K562 (cell line): Measurements from ENCODE around the gene CYYR1. TPM values are rescaled to one million over a fixed set of nuclear protein-coding genes. Genes with fewer than 3 reads are reported as not detected.

Source experiments
- ATAC-seq: fragments of 200-7000 bp; cut with Tn5 transposase; 3 replicates; pipeline ENCODE4 v1.9.1; 2020; ENCODE audit warnings: moderate library complexity
- BruUV-seq: library from RNA; stranded (reverse); fragments of 400-500 nt; replicated peaks from 2 replicates; lab custom pipeline; 2021; lab: Mats Ljungman, UMichigan
- CTCF ChIA-PET: fragments of 300-600 bp; formaldehyde crosslinking; extraction: SDS; loops from one replicate; lab custom pipeline; 2021; ENCODE audit warnings: low intra/inter-chr PET ratio; lab: Yijun Ruan, JAX
- POLR2A ChIA-PET: fragments of 300-600, 350-650 bp; sonication (Branson Sonifier 250); formaldehyde crosslinking; extraction: SDS; loops from one replicate; lab custom pipeline; 2021; ENCODE audit warnings: antibody characterized with exemption, inconsistent platforms; lab: Yijun Ruan, JAX
- DNase-seq, 4 experiments: peaks; one replicate each; pipeline versions ENCODE4 v3.0.0 to v3.0.0-alpha.2; 2011 to 2018; ENCODE audit warnings: low spot score in 3 of 4, mixed read lengths in 3 of 4; ENCODE audit errors: extremely low read depth in 1 of 4
- FAIRE-seq: peaks from 2 replicates; lab custom pipeline; 2011; peaks lifted over from hg19 to GRCh38; lab: Jason Lieb, UNC
- H2AFZ ChIP-seq: 2 replicates; pipeline ENCODE4 v1.6.0; 2011; ENCODE audit warnings: low read depth, low read length, control low read depth, inconsistent platforms
- H3K27ac ChIP-seq: fragments of 200-600 bp; 3 replicates; pipeline ENCODE4 v1.8.0; 2011; ENCODE audit warnings: low read depth, mild to moderate bottlenecking, control low read depth, inconsistent platforms, low read length, moderate library complexity, mixed read lengths; ENCODE audit errors: extremely low read depth
- H3K27me3 ChIP-seq, 2 experiments: fragments of 300-600 bp in 1 of 2; 2 replicates in 1 of 2; 3 replicates in 1 of 2; pipeline versions ENCODE4 v1.6.0 to v1.8.0; 2011; ENCODE audit warnings: inconsistent platforms in 2 of 2, low read length in 2 of 2, mild to moderate bottlenecking in 1 of 2, mixed read lengths in 1 of 2, moderate library complexity in 1 of 2; ENCODE audit not compliant: control insufficient read depth in 2 of 2, insufficient read depth in 2 of 2
- H3K36me3 ChIP-seq: fragments of 300-600 bp; 3 replicates; pipeline ENCODE4 v1.8.0; 2011; ENCODE audit warnings: mild to moderate bottlenecking, low read length, inconsistent platforms; ENCODE audit not compliant: control insufficient read depth, insufficient read depth
- H3K4me1 ChIP-seq, 2 experiments: fragments of 200-600 bp in 1 of 2; replicated peaks in 1 of 2; 2 replicates in 1 of 2; 3 replicates in 1 of 2; pipeline versions ENCODE4 v1.5.1 to v1.8.0; 2011; ENCODE audit warnings: inconsistent platforms in 2 of 2, low read length in 2 of 2, mild to moderate bottlenecking in 1 of 2, mixed read lengths in 1 of 2, moderate library complexity in 1 of 2; ENCODE audit not compliant: control insufficient read depth in 2 of 2, insufficient read depth in 2 of 2
- H3K4me2 ChIP-seq: 2 replicates; pipeline ENCODE4 v1.6.1; 2011; ENCODE audit warnings: low read length, control low read depth, inconsistent platforms, mixed read lengths; ENCODE audit not compliant: insufficient read depth
- H3K4me3 ChIP-seq: fragments of 200-600 bp; sonication (generic), shearing (Covaris generic); 2 replicates; pipeline ENCODE4 v1.5.1; 2016; ENCODE audit warnings: control low read depth, inconsistent platforms
- H3K79me2 ChIP-seq: fragments of 200-600 bp; 3 replicates; pipeline ENCODE4 v1.8.0; 2011; ENCODE audit warnings: low read length, inconsistent platforms; ENCODE audit not compliant: control insufficient read depth, insufficient read depth
- H3K9ac ChIP-seq, 2 experiments: 2 replicates each; pipeline versions ENCODE4 v1.6.0 to v1.6.1; 2011; ENCODE audit warnings: low read depth in 2 of 2, low read length in 2 of 2, control low read depth in 1 of 2, inconsistent platforms in 1 of 2, mild to moderate bottlenecking in 1 of 2, mixed read lengths in 1 of 2; ENCODE audit not compliant: insufficient read depth in 1 of 2
- H3K9me1 ChIP-seq: one replicate; pipeline ENCODE4 v1.6.0; 2011; ENCODE audit warnings: inconsistent platforms, mild to moderate bottlenecking, low read length, moderate library complexity; ENCODE audit not compliant: control insufficient read depth, insufficient read depth
- H3K9me3 ChIP-seq: replicated peaks from 2 replicates; pipeline ENCODE4 v1.5.1; 2011; ENCODE audit warnings: low read depth, low read length, inconsistent platforms; ENCODE audit not compliant: control insufficient read depth, insufficient read depth
- H4K20me1 ChIP-seq: replicated peaks from 2 replicates; pipeline ENCODE4 v1.6.1; 2011; ENCODE audit warnings: low read length, inconsistent platforms, mixed read lengths; ENCODE audit not compliant: control insufficient read depth, insufficient read depth
- BCLAF1 ChIP-seq, 2 experiments: fragments of 450-650 bp in 1 of 2; IDR thresholded peaks; 2 replicates each; pipeline ENCODE4 v1.6.1; 2011 to 2017; ENCODE audit warnings: low read depth in 2 of 2, antibody characterized with exemption in 1 of 2, borderline replicate concordance in 1 of 2, low read length in 1 of 2, mild to moderate bottlenecking in 1 of 2, mixed read lengths in 1 of 2; ENCODE audit not compliant: control insufficient read depth in 1 of 2
- BRF1 ChIP-seq: IDR thresholded peaks from 3 replicates; pipeline ENCODE4 v1.6.1; 2011; ENCODE audit warnings: borderline replicate concordance, mild to moderate bottlenecking; ENCODE audit not compliant: insufficient read length; ENCODE audit errors: extremely low read depth
- CEBPG ChIP-seq, 3 experiments: fragments of 200-800 bp in 1 of 3; sonication (Bioruptor generic) in 1 of 3; sonication (generic) in 1 of 3; formaldehyde crosslinking in 1 of 3; IDR thresholded peaks in 2 of 3; conservative IDR thresholded peaks in 1 of 3; 2 replicates each; pipeline versions ENCODE4 v1.6.1 to v1.8.0; 2016 to 2022; ENCODE audit warnings: missing compliant biosample characterization in 2 of 3, missing genetic modification characterization in 2 of 3, mild to moderate bottlenecking in 1 of 3, missing genetic modification reagents in 1 of 3
- CHD1 ChIP-seq: fragments of 200-600 bp; sonication (generic); IDR thresholded peaks from one replicate; pipeline ENCODE4 v1.6.1; 2012; ENCODE audit warnings: mild to moderate bottlenecking, moderate library complexity, low read length, inconsistent platforms
- EHMT2 ChIP-seq: fragments of 450-650 bp; IDR thresholded peaks from 2 replicates; pipeline ENCODE4 v1.6.1; 2018; ENCODE audit warnings: antibody characterized with exemption
- ETV6 ChIP-seq, 3 experiments: fragments of 150-350 bp in 1 of 3; sonication (generic) in 1 of 3; formaldehyde crosslinking in 1 of 3; IDR thresholded peaks; 2 replicates each; pipeline versions ENCODE4 v1.6.1 to v1.8.0; 2014 to 2022; ENCODE audit warnings: borderline replicate concordance in 2 of 3, low read depth in 2 of 3, antibody characterized with exemption in 1 of 3, low read length in 1 of 3, mild to moderate bottlenecking in 1 of 3, missing genetic modification reagents in 1 of 3
- HNRNPL ChIP-seq: fragments of 200-400 bp; formaldehyde crosslinking; IDR thresholded peaks from 2 replicates; pipeline ENCODE4 v1.6.1; 2017; ENCODE audit warnings: low read depth, mild to moderate bottlenecking, low read length
- HOXB6 ChIP-seq: fragments of 250-450 bp; sonication (Bioruptor Pico); IDR thresholded peaks from 2 replicates; pipeline ENCODE4 v1.5.1; 2022; ENCODE audit warnings: mild to moderate bottlenecking, borderline replicate concordance
- KAT2B ChIP-seq: IDR thresholded peaks from one replicate; pipeline ENCODE4 v1.6.1; 2012; ENCODE audit warnings: low read depth, mild to moderate bottlenecking, control low read depth, inconsistent platforms, low read length, moderate library complexity
- MCM2 ChIP-seq: fragments of 450-650 bp; IDR thresholded peaks from 2 replicates; pipeline ENCODE4 v1.6.1; 2017; ENCODE audit warnings: low read depth, mild to moderate bottlenecking
- MYBL2 ChIP-seq, 2 experiments: fragments of 450-650 bp in 1 of 2; sonication (generic) in 1 of 2; formaldehyde crosslinking in 1 of 2; IDR thresholded peaks; 2 replicates each; pipeline versions ENCODE4 v1.6.1 to v1.8.1; 2017 to 2022; ENCODE audit warnings: borderline replicate concordance in 1 of 2, inconsistent platforms in 1 of 2, low read depth in 1 of 2, mild to moderate bottlenecking in 1 of 2, missing genetic modification reagents in 1 of 2, moderate library complexity in 1 of 2
- POLR3G ChIP-seq: IDR thresholded peaks from 2 replicates; pipeline ENCODE4 v1.6.1; 2011; ENCODE audit not compliant: insufficient read length, insufficient replicate concordance; ENCODE audit errors: extremely low read depth
- PRMT5 ChIP-seq: sonication (generic); formaldehyde crosslinking; IDR thresholded peaks from 2 replicates; pipeline ENCODE4 v1.5.0; 2020; ENCODE audit warnings: missing genetic modification reagents
- PRPF4 ChIP-seq: fragments of 200-400 bp; formaldehyde crosslinking; IDR thresholded peaks from one replicate; pipeline ENCODE4 v1.6.1; 2017; ENCODE audit warnings: low read length, low read depth, mild to moderate bottlenecking; ENCODE audit not compliant: insufficient read depth, poor library complexity, severe bottlenecking
- THRB ChIP-seq: fragments of 450-650 bp; formaldehyde crosslinking; conservative IDR thresholded peaks from 2 replicates; pipeline ENCODE4 v1.4.0; 2022; ENCODE audit warnings: mild to moderate bottlenecking, missing genetic modification characterization
- ZNF133 ChIP-seq: fragments of 250-450 bp; sonication (Bioruptor Pico); IDR thresholded peaks from 2 replicates; pipeline ENCODE4 v1.4.0; 2020; ENCODE audit warnings: mild to moderate bottlenecking
- ZNF551 ChIP-seq: fragments of 250-450 bp; sonication (Bioruptor Pico); IDR thresholded peaks from 2 replicates; pipeline ENCODE4 v1.5.0; 2021; ENCODE audit warnings: mild to moderate bottlenecking, moderate library complexity
- ZNF785 ChIP-seq: fragments of 250-450 bp; sonication (Bioruptor Pico); IDR thresholded peaks from 2 replicates; pipeline ENCODE4 v1.4.0; 2020; ENCODE audit warnings: mild to moderate bottlenecking
- WGBS: fragments of 100-300 bp; shearing (Covaris generic); methylation state at CpG from one replicate; pipeline ENCODE4 v1.1.6; 2016; ENCODE audit warnings: low coverage, mixed read lengths; ENCODE audit not compliant: insufficient coverage; ENCODE audit errors: missing lambda C conversion rate; 5-methylcytosine and 5-hydroxymethylcytosine counted together
- in situ Hi-C: fragments of 300-500 bp; cut with MboI; formaldehyde crosslinking; loops from 4 replicates; pipeline ENCODE4 v1.15.0; 2018; ENCODE audit warnings: inconsistent platforms, mixed read lengths
- intact Hi-C: fragments of 100-400 bp; cut with micrococcal nuclease; formaldehyde crosslinking; loops from 2 replicates; pipeline ENCODE4 v1.14.2; 2022
- polyA plus RNA-seq, 8 experiments: library from polyadenylated mRNA; depleted of rRNA in 4 of 8; stranded (reverse) in 5 of 8; unstranded in 3 of 8; fragments of >200 nt; fragmentation: Nextera tagmentation in 2 of 8; fragmentation: Illumina TruSeq in 1 of 8; extraction: Ambion mirVana in 2 of 8; extraction: Trizol in 1 of 8; gene quantifications; 2 replicates each; pipeline versions ENCODE4 v1.2.1 to v1.2.3, GENCODE V29; 2011 to 2014; ENCODE audit warnings: inconsistent platforms in 1 of 8, missing spikeins in 1 of 8
- total RNA-seq, 7 experiments: library from RNA; depleted of rRNA in 6 of 7; stranded (reverse); fragments of >200 nt in 6 of 7; fragmentation: Illumina TruSeq in 2 of 7; extraction: Trizol in 2 of 7; gene quantifications; 2 replicates each; pipeline versions ENCODE4 v1.2.1 to v1.2.3, GENCODE V29; 2011 to 2021; ENCODE audit warnings: low replicate concordance in 1 of 7

CYYR1 gene
- total and polyA plus RNA-seq, 9 of the 15 experiments (the other 6 are each of a cell fraction or from before 2014, with no cell fraction given), result not detected

- Histone ChIP-seq H3K27me3 (no peaks in the 10 kb centered on the region), H3K4me1 (no peaks in the 10 kb centered on the region), H3K79me2 (no peaks in the 10 kb centered on the region), H3K36me3 (no peaks in the 10 kb centered on the region), H3K9me1 (no peaks in the 10 kb centered on the region), H4K20me1 (no peaks in the 10 kb centered on the region), H3K4me3 (no peak overlapping the region), H3K27ac (no peak overlapping the region), H2AFZ (no peak overlapping the region), H3K4me2 (no peak overlapping the region), H3K9me3 (no peaks in the 10 kb centered on the region), H3K9ac (no peak overlapping the region)
- no TSS peak for BruUV-seq
- no peak for DNase-seq
- FAIRE-seq, result no peak
- no peak for ATAC-seq
- TF ChIP-seq HNRNPL (no peak), BRF1 (no peak), KAT2B (no peak), ZNF785 (CRISPR knock-in tag) (no peak), MCM2 (no peak), ETV6 (IDR thresholded peaks at IDR 0.05; ENCODE audit: borderline replicate concordance in 1 of 2, low read depth in 2 of 2, low read length in 1 of 2) (no peak), ETV6 (CRISPR knock-in tag; IDR thresholded peaks at IDR 0.05; ENCODE audit: borderline replicate concordance) (no peak), PRPF4 (no peak), ZNF133 (no peak), MYBL2 (IDR thresholded peaks at IDR 0.05; ENCODE audit: low read depth) (no peak), MYBL2 (CRISPR knock-in tag; IDR thresholded peaks at IDR 0.05; ENCODE audit: borderline replicate concordance) (no peak), CEBPG (CRISPR knock-in tag; IDR thresholded peaks at IDR 0.05) (no peak), CEBPG (tag; conservative IDR thresholded peaks at IDR 0.05 in 1 of 2, IDR thresholded peaks at IDR 0.05 in 1 of 2) (no peak), POLR3G (no peak), HOXB6 (no peak), PRMT5 (CRISPR knock-in tag) (no peak), EHMT2 (no peak), ZNF551 (CRISPR knock-in tag) (no peak), THRB (CRISPR knock-in tag) (no peak), CHD1 (no peak), BCLAF1 (IDR thresholded peaks at IDR 0.05; ENCODE audit: borderline replicate concordance in 1 of 2, control insufficient read depth in 1 of 2, low read depth in 2 of 2, low read length in 1 of 2) (no peak)
- intact Hi-C loops (no loop called here), in situ Hi-C loops (no loop called here)
- 0% methylated on average over 7 of the region's 7 CpGs for WGBS
- POLR2A ChIA-PET, result no interaction called here
- CTCF ChIA-PET, result no interaction called here
Measured at GRCh38 chr21:26522704-26523103, 50.4 kb downstream of the CYYR1 start.
